Effector memory CD8-positive, alpha-beta T cell (primary cell): ENCODE data around the gene STX8.

Experiments used
- ATAC-seq: fragments of 150-1000 bp; cut with Tn5 transposase; replicated peaks from 2 replicates; pipeline ENCODE4 v1.10.0; 2021; ENCODE audit warnings: mild to moderate bottlenecking, moderate library complexity
- DNase-seq, 3 experiments: peaks; one replicate each; pipeline ENCODE4 v3.0.0; 2021
- H3K27ac Mint-ChIP-seq, 2 donors: one replicate each; pipeline ENCODE4 v1.8.0; 2022; ENCODE audit warnings: mild to moderate bottlenecking in 2 of 2, mixed read lengths in 2 of 2, moderate library complexity in 2 of 2
- H3K27me3 Mint-ChIP-seq, 2 donors: one replicate each; pipeline ENCODE4 v1.8.0; 2022; ENCODE audit warnings: mixed read lengths in 2 of 2
- H3K36me3 Mint-ChIP-seq: one replicate; pipeline ENCODE4 v1.8.0; 2022; ENCODE audit warnings: mild to moderate bottlenecking, moderate library complexity, mixed read lengths; ENCODE audit not compliant: insufficient read depth
- H3K4me1 Mint-ChIP-seq, 2 donors: one replicate each; pipeline ENCODE4 v1.8.0; 2022; ENCODE audit warnings: low read depth in 2 of 2, mixed read lengths in 2 of 2
- H3K4me3 Mint-ChIP-seq, 2 donors: one replicate each; pipeline ENCODE4 v1.8.0; 2022; ENCODE audit warnings: mild to moderate bottlenecking in 2 of 2, mixed read lengths in 2 of 2, moderate library complexity in 2 of 2
- H3K9me3 Mint-ChIP-seq, 2 donors: one replicate each; pipeline ENCODE4 v1.8.0; 2022; ENCODE audit warnings: mixed read lengths in 2 of 2

The STX8 gene

DNA sequence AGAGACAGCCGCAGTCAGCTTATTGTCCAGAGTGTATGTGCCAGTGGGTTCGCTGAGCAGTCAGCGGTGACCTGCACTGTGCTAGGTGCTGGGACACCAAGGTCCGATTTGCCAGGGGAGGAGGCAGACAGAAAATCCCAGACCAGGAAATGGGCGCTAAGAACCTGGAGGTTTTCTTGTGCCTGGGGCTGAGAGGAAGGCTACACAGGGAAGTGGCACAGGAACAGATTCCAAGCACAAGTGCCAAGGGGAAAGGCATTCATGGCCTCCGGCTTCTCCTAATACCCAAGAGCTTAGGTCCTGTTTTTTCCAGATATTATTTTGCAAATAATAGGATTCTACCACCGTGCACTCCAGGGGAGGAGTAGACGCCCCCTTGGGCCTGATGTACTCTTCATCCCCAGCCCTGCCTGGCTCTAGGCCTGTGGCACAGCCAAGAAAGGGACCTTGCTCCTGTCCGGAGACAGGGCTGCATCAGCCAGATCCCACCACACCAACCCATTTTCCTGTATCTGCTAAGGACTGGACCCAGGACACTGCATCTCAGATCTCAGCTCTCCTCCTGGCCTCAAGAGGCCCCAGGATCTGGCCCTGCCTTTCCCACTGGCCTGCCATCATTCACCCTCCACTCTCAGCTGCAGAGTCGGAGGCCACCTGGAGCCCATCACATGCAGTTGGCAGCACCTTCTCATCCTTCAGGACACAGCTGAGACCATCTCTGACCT lies 367.1 kb downstream of the STX8 start:
- Mint-ChIP-seq H3K4me1 (no peaks in the 10 kb centered on the region), H3K4me3 (no peak overlapping the region), H3K27me3 (peaks cover 11 to 60% of the 10 kb centered on the region in 2 donors), H3K36me3 (no peaks in the 10 kb centered on the region), H3K9me3 (no peaks in the 10 kb centered on the region), H3K27ac (no peak overlapping the region)
- DNase-seq: no peak
- ATAC-seq: no peak

DNA sequence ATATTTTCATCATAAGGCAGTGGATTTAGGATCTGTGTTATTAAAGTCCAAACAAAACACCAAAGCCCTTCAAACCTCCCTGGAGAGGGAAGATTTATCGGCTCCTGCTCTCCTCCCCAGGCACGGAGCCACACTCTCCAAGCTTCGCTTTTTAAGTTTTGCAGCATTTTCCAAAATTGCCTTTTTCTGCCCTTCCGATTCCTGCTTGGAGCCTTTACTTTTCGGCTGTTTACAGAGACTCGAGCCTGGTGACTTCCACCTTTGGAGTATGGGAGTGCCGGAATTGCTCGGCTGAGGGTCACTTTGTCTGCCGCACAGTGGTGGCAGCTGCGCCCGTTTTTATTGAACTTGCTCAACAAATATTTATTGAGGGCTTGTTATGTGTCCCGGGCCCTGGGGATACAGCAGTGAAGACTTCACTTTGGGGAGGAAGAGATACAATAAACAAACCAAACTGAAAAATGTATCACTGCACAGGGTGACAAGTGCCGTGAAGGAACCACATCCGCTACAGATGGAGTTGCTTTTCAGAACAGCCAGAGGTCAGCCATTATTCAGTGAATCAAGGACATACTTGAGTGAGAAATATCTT lies 368.8 kb downstream of the STX8 start:
- H3K4me3 Mint-ChIP-seq: no peak overlapping the region
- H3K27me3 Mint-ChIP-seq: peaks cover 11 to 63% of the 10 kb centered on the region in 2 donors
- no peaks in the 10 kb centered on the region for H3K36me3 Mint-ChIP-seq
- no peaks in the 10 kb centered on the region for H3K4me1 Mint-ChIP-seq
- DNase-seq (no peak), ATAC-seq (no peak)
- no peaks in the 10 kb centered on the region for H3K9me3 Mint-ChIP-seq
- no peak overlapping the region for H3K27ac Mint-ChIP-seq

DNA sequence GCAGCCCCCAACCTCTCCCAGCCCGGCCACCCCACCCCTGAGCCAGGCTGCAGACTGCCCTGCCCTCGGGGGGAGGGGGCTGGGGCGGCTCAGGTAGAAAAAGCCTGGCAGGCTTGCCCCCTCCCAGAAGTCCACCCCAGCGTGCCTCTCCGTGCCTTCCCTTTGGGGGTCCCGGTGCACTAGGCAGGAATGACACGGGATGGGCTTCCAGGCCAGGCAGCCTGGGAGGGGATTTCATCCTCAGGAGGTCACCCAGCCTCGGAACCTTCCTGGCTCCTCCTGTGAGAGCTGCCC lies 369.3 kb downstream of the STX8 start:
- DNase-seq (no peak), ATAC-seq (no peak)
- Mint-ChIP-seq H3K4me3 (no peak overlapping the region), H3K4me1 (peaks cover 0 to 2% of the 10 kb centered on the region in 2 donors), H3K27me3 (peaks cover 15 to 68% of the 10 kb centered on the region in 2 donors), H3K27ac (no peak overlapping the region), H3K9me3 (no peaks in the 10 kb centered on the region), H3K36me3 (no peaks in the 10 kb centered on the region)

DNA sequence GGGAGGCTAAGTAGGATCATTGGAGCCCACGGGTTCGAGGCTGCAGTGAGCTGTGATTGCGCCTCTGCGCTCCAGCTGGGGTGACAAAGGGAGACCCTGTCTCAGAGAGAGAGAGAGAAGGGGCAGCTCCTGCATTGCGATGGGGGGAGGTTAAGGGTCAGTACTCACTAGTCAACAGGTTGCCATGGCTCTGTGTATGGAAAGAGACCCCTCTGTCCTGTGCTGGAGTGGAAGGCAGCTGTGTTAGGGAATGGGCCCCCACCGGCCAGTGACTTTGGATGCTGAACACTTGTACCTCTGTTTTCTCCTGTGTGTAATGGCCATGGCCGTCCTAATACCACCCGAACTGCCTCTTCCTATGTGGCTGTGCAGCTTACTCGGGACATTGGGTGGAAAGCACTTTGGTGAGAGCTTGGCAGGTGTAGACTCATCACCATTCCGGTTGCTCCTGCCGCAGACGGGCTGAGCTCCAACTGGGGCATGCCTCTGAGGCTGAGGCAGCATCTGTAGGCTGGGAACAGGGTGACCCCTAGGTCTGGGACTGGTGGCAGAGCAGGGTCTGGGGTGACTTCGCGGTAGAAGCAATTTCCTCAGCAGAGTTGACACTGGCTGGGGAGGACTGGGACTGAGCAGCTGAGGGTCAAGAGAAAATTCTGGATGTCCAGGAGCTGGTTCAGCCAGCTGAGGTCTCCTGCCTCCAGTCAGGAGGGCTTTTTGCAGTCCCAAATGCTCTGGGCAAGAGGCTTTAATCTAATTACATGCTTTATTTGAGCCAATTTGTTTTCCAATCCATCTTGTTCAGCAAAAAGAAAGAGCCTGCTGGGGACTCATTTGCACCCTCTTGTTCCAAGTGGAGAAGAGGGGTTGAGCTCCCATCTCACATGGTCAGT lies 369.9 kb downstream of the STX8 start:
- no peak overlapping the region for H3K27ac Mint-ChIP-seq
- H3K4me1 Mint-ChIP-seq: peaks cover 0 to 2% of the 10 kb centered on the region in 2 donors
- no peaks in the 10 kb centered on the region for H3K9me3 Mint-ChIP-seq
- H3K36me3 Mint-ChIP-seq: no peaks in the 10 kb centered on the region
- ATAC-seq (no peak), DNase-seq (no peak)
- H3K27me3 Mint-ChIP-seq: peaks cover 17 to 74% of the 10 kb centered on the region in 2 donors
- no peak overlapping the region for H3K4me3 Mint-ChIP-seq

DNA sequence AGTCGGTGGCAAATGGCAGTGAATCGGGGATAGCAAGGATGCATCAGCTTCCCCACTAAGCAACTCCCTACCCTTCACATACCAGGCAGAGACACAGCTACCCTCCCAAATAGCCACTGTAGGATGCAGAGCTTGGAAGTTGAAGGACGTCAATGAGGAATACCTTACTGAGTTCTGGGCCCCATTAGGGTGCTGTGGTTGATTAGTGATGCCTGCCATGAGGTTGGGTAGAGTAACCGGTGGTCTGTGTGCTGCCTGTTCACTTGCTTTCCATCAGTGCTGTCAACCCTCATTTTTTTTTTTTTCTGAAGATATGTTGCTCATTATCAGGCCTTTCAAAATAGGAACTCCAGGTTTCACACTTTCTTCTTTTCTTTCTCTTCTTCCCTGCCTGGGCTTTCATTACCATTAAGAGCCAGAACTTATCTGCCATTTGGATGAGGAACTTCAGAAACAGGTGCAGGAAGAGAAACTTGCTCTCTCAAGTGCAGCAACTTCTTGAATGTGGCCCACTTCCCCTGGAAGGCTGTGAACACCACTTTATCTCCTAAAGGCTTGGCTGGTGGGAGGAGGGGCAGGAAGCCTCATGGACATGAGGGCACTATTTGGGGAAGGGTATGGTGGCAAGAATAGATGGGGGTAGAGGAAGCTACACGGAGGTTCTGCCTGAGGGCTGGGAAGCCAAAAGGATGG lies 370.8 kb downstream of the STX8 start:
- Mint-ChIP-seq H3K4me3 (no peak overlapping the region), H3K4me1 (peaks cover 0 to 2% of the 10 kb centered on the region in 2 donors), H3K9me3 (no peaks in the 10 kb centered on the region), H3K27me3 (peaks cover 27 to 78% of the 10 kb centered on the region in 2 donors), H3K36me3 (peaks cover 2% of the 10 kb centered on the region), H3K27ac (no peak overlapping the region)
- ATAC-seq (no peak), DNase-seq (no peak)

DNA sequence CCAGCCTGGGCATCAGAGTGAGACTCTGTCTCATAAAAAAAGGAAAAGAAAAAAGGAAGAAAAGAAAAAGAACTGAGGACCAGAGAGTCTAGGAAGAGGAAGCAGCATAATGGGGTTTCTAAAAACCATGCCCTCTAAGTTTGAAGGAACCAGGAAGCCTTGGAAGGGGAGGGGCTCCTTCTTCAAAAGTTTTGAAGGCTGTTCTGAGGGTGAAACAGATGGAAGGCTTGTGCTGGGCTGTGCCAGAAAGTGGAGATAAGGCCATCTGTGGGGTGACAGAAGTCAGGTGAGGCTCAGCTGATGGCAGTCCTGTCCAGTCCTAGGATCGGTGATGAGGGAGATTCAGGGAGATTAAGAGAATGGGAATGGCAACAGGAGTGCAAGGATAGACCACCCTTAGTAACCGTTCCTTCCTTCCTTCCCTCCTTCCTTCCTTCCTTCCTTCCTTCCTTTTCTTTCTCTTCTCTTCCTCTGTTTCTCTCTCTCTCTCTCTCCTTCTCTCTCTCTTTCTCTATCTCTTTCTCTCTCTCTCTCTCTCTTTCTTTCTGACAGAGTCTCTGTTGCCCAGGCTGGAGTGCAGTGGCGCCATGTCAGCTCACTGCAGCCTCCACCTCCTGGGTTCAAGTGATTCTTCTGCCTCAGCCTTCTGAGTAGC lies 371.7 kb downstream of the STX8 start:
- DNase-seq (no peak), ATAC-seq (no peak)
- no peaks in the 10 kb centered on the region for H3K9me3 Mint-ChIP-seq
- H3K27me3 Mint-ChIP-seq: peaks cover 36 to 79% of the 10 kb centered on the region in 2 donors
- peaks cover 2% of the 10 kb centered on the region for H3K36me3 Mint-ChIP-seq
- H3K27ac Mint-ChIP-seq: peak overlapping the region in 1 of 2 donors; percentile 32
- H3K4me1 Mint-ChIP-seq: peaks cover 0 to 2% of the 10 kb centered on the region in 2 donors
- H3K4me3 Mint-ChIP-seq: no peak overlapping the region

DNA sequence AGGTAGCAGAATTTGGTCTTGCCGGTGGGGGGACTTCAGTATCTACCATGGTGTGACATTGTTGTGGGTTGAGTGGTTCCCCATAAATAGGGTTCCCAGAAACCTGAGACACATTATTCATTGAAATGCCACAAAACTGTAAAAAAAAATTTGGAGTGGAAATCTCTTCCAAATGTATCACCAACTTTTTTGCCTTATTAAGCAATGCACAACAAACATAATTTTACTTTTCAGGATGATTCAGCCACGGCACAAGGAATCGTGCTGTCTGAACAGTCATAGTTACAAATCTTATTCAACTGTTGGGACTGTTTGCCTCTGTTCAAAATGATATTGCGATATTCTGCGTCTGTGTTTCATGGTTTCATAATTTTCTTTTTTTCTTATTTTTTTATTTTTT lies 373.1 kb downstream of the STX8 start:
- Mint-ChIP-seq H3K9me3 (no peaks in the 10 kb centered on the region), H3K4me3 (no peak overlapping the region), H3K4me1 (peaks cover 0 to 2% of the 10 kb centered on the region in 2 donors), H3K27me3 (peaks cover 46 to 82% of the 10 kb centered on the region in 2 donors), H3K36me3 (peaks cover 2% of the 10 kb centered on the region), H3K27ac (no peak overlapping the region)
- no peak for ATAC-seq
- no peak for DNase-seq

DNA sequence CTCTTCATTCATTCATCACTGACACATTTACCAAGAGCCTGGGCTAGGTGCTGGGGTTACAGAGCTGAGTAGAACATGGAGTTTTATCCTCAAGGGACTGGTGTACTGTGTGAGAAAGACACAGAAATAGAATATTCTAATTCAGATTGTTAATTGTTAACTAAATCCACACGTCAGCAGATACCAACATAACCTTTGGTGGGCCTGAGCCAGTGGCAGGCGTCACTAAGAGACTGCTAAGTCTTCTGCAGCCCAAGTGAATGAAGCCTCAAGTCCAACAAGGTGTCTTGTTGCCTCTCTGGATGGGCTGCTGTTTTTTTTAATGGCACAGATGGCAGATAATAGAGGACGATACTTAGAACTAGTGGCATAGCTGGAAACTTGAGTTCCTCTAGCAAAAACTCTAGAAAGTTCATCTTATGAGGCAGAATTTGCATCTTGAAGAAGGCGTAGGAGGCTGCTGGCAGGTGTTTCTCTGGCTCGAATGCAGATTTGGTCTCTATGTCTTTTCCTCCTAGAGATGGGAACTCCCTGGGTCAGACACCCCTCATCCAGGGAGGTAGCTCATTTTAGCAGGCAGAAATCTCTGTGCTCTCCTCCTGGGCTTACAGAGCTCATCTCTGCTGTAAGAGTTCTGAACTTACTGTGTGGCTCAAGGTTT lies 374.8 kb downstream of the STX8 start:
- H3K4me1 Mint-ChIP-seq: peaks cover 0 to 2% of the 10 kb centered on the region in 2 donors
- peaks cover 42 to 85% of the 10 kb centered on the region in 2 donors for H3K27me3 Mint-ChIP-seq
- H3K36me3 Mint-ChIP-seq: peaks cover 2% of the 10 kb centered on the region
- H3K4me3 Mint-ChIP-seq: no peak overlapping the region
- DNase-seq (no peak), ATAC-seq (no peak)
- no peaks in the 10 kb centered on the region for H3K9me3 Mint-ChIP-seq
- H3K27ac Mint-ChIP-seq: no peak overlapping the region
